DND-41 (cell line): ENCODE results near the gene COL4A5.
"Not testable (repeated sequence)": the region's sequence is repeated elsewhere in the genome, so short reads cannot be mapped to it uniquely, and the experiment has no call there.

ENCODE experiments used
- ATAC-seq: fragments of 200-7000 bp; cut with Tn5 transposase; 3 replicates; pipeline ENCODE4 v1.9.1; 2021; ENCODE audit warnings: low read depth; ENCODE audit not compliant: insufficient read depth
- DNase-seq: peaks from one replicate; pipeline ENCODE4 v3.0.0-alpha.2; 2020
- H2AFZ ChIP-seq: 2 replicates; pipeline ENCODE4 v1.6.0; 2012; ENCODE audit warnings: low read depth, low read length
- H3K27ac ChIP-seq: 2 replicates; pipeline ENCODE4 v1.5.1; 2012; ENCODE audit warnings: low read length, inconsistent platforms
- H3K27me3 ChIP-seq: fragments of 200-600 bp; sonication (generic); 2 replicates; pipeline ENCODE4 v1.6.0; 2012; ENCODE audit warnings: low read length, mild to moderate bottlenecking, inconsistent platforms; ENCODE audit not compliant: insufficient read depth, poor library complexity
- H3K36me3 ChIP-seq: 2 replicates; pipeline ENCODE4 v1.5.1; 2012; ENCODE audit warnings: low read length, inconsistent platforms; ENCODE audit not compliant: insufficient read depth
- H3K4me1 ChIP-seq: 2 replicates; pipeline ENCODE4 v1.5.1; 2012; ENCODE audit warnings: mild to moderate bottlenecking, low read length; ENCODE audit not compliant: insufficient read depth
- H3K4me2 ChIP-seq: 2 replicates; pipeline ENCODE4 v1.6.0; 2012; ENCODE audit warnings: mild to moderate bottlenecking, moderate library complexity, low read length, inconsistent platforms; ENCODE audit not compliant: insufficient read depth
- H3K4me3 ChIP-seq, 2 experiments: fragments of 200-600 bp in 1 of 2; shearing (Covaris generic) in 1 of 2; 2 replicates each; pipeline ENCODE4 v1.5.1; 2012 to 2016; ENCODE audit warnings: inconsistent platforms in 2 of 2, low read length in 2 of 2, mild to moderate bottlenecking in 2 of 2, low read depth in 1 of 2, moderate library complexity in 1 of 2
- H3K79me2 ChIP-seq: 2 replicates; pipeline ENCODE4 v1.6.0; 2012; ENCODE audit warnings: low read length, inconsistent platforms; ENCODE audit not compliant: insufficient read depth
- H3K9ac ChIP-seq: 2 replicates; pipeline ENCODE4 v1.6.0; 2012; ENCODE audit warnings: low read depth, mild to moderate bottlenecking, inconsistent platforms, low read length, moderate library complexity
- H3K9me3 ChIP-seq: 2 replicates; pipeline ENCODE4 v1.5.1; 2012; ENCODE audit warnings: low read length, moderate library complexity, mild to moderate bottlenecking, inconsistent platforms; ENCODE audit not compliant: insufficient read depth, severe bottlenecking
- H4K20me1 ChIP-seq: 2 replicates; pipeline ENCODE4 v1.6.0; 2012; ENCODE audit warnings: low read length; ENCODE audit not compliant: insufficient read depth
- CTCF ChIP-seq: IDR thresholded peaks from 2 replicates; pipeline ENCODE4 v1.5.1; 2012; ENCODE audit warnings: borderline replicate concordance, low read length, moderate library complexity, mild to moderate bottlenecking; ENCODE audit not compliant: poor library complexity, severe bottlenecking; ENCODE audit errors: extremely low read depth
- EZH2 ChIP-seq: IDR thresholded peaks from 3 replicates; pipeline ENCODE4 v1.6.1; 2012; ENCODE audit warnings: borderline replicate concordance, low read depth, mild to moderate bottlenecking, moderate library complexity, low read length, inconsistent platforms; ENCODE audit not compliant: severe bottlenecking

The COL4A5 gene

GRCh38 chrX:108439426-108439942, at the start of gene COL4A5:
COL4A5 (plus strand) TSS chrX:108439838; CDS start chrX:108440126, 288 bp downstream.
- Histone ChIP-seq H3K79me2 (no peaks in the 10 kb centered on the region), H4K20me1 (no peaks in the 10 kb centered on the region), H3K27ac (no peak within 1 kb of the TSS), H3K27me3 (no peaks in the 10 kb centered on the region), H3K4me3 (no peak within 1 kb of the TSS), H3K4me1 (no peaks in the 10 kb centered on the region), H2AFZ (no peak within 1 kb of the TSS), H3K36me3 (no peaks in the 10 kb centered on the region), H3K4me2 (no peak within 1 kb of the TSS), H3K9me3 (no peaks in the 10 kb centered on the region), H3K9ac (no peak within 1 kb of the TSS)
- no peak for TF ChIP-seq CTCF
- TF ChIP-seq EZH2 = no peak
- no peak for ATAC-seq
- DNase-seq = no peak

- H3K4me3 ChIP-seq, H3K9ac ChIP-seq, H3K27ac ChIP-seq, DNase-seq, H3K79me2 ChIP-seq, H3K9me3 ChIP-seq, H3K4me1 ChIP-seq, ATAC-seq, H3K27me3 ChIP-seq, H3K36me3 ChIP-seq, H2AFZ ChIP-seq, H3K4me2 ChIP-seq, H4K20me1 ChIP-seq: not testable (repeated sequence)
These were observed 48.5 kb upstream of the COL4A5 start for GRCh38 chrX:108390976-108391717.

- Histone ChIP-seq H3K36me3 (no peaks in the 10 kb centered on the region), H3K9ac (no peak overlapping the region), H3K79me2 (no peaks in the 10 kb centered on the region), H2AFZ (no peak overlapping the region), H3K27ac (no peak overlapping the region), H4K20me1 (no peaks in the 10 kb centered on the region), H3K4me1 (no peaks in the 10 kb centered on the region), H3K4me3 (no peak overlapping the region), H3K9me3 (no peaks in the 10 kb centered on the region), H3K27me3 (no peaks in the 10 kb centered on the region), H3K4me2 (no peak overlapping the region)
- DNase-seq (no peak), ATAC-seq (no peak)
- TF ChIP-seq CTCF (no peak), EZH2 (no peak)
These were observed 43.3 kb upstream of the COL4A5 start for GRCh38 chrX:108396188-108396891.

GRCh38 chrX:108396986-108397385, 42.7 kb upstream of the COL4A5 start:
- Histone ChIP-seq H3K4me2 (no peak overlapping the region), H3K36me3 (no peaks in the 10 kb centered on the region), H3K79me2 (no peaks in the 10 kb centered on the region), H2AFZ (no peak overlapping the region), H3K4me3 (no peak overlapping the region), H4K20me1 (no peaks in the 10 kb centered on the region), H3K4me1 (no peaks in the 10 kb centered on the region), H3K27me3 (no peaks in the 10 kb centered on the region), H3K9me3 (no peaks in the 10 kb centered on the region), H3K9ac (no peak overlapping the region), H3K27ac (no peak overlapping the region)
- TF ChIP-seq EZH2 (no peak), CTCF (no peak)
- ATAC-seq (no peak), DNase-seq (no peak)
